Measurements from ENCODE around the gene TCN1.

DNA sequence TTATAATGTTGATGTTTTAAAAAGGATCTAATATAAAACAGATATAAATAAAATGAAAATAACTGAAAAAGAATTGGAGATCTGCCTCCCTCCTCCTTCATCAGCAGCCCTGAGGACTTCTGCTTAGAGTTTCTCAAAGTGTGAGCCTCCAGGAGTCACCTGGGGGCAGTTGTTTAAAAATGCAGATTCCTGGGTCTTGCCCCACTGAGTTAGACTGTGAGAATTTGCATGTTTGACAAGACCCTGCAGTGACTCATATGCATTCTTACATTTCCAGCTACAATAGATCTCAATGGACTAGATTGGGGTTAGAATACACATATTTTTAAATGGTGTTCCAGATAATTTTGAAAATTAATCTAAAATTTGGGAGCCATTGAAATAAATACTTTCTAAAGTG is 11.5 kb upstream of the TCN1 start:
- TF ChIP-seq, protein P1, sequence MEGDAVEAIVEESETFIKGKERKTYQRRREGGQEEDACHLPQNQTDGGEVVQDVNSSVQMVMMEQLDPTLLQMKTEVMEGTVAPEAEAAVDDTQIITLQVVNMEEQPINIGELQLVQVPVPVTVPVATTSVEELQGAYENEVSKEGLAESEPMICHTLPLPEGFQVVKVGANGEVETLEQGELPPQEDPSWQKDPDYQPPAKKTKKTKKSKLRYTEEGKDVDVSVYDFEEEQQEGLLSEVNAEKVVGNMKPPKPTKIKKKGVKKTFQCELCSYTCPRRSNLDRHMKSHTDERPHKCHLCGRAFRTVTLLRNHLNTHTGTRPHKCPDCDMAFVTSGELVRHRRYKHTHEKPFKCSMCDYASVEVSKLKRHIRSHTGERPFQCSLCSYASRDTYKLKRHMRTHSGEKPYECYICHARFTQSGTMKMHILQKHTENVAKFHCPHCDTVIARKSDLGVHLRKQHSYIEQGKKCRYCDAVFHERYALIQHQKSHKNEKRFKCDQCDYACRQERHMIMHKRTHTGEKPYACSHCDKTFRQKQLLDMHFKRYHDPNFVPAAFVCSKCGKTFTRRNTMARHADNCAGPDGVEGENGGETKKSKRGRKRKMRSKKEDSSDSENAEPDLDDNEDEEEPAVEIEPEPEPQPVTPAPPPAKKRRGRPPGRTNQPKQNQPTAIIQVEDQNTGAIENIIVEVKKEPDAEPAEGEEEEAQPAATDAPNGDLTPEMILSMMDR (IDR thresholded peaks at IDR 0.05; ENCODE audit: low read depth, low read length, poor library complexity, severe bottlenecking), result no peak
- TF ChIP-seq EZH2phosphoT487 (IDR thresholded peaks at IDR 0.05; ENCODE audit: borderline replicate concordance, low read length), result no peak
